Cardiac muscle cell (in vitro differentiated cells and primary cell): ENCODE results near the gene PPP4R1. TPM values are rescaled to one million over a fixed set of nuclear protein-coding genes. Genes with fewer than 3 reads are reported as not detected.

Source experiments
- DNase-seq, 2 donors: peaks; one replicate each; pipeline versions ENCODE4 v3.0.0 to v3.0.0-alpha.2; 2010 to 2017; ENCODE audit warnings: low read depth in 1 of 2, low spot score in 1 of 2
- H3K27ac ChIP-seq: fragments of 200-600 bp; sonication (generic); 2 replicates; pipeline ENCODE4 v1.5.1; 2016
- H3K27me3 ChIP-seq: fragments of 200-600 bp; sonication (generic); 2 replicates; pipeline ENCODE4 v1.6.0; 2016; ENCODE audit warnings: control low read depth
- H3K36me3 ChIP-seq: fragments of 200-600 bp; sonication (generic); 2 replicates; pipeline ENCODE4 v1.5.1; 2016; ENCODE audit warnings: control low read depth
- H3K4me1 ChIP-seq: fragments of 200-600 bp; sonication (generic); 2 replicates; pipeline ENCODE4 v1.8.1; 2017; ENCODE audit warnings: low read depth, mild to moderate bottlenecking, mixed run types
- H3K4me3 ChIP-seq: fragments of 200-600 bp; sonication (generic); 2 replicates; pipeline ENCODE4 v1.5.1; 2016; ENCODE audit warnings: mild to moderate bottlenecking
- H3K9me3 ChIP-seq: fragments of 200-600 bp; sonication (generic); 2 replicates; pipeline ENCODE4 v1.5.1; 2017; ENCODE audit warnings: low read depth, mild to moderate bottlenecking, control low read depth
- CTCF ChIP-seq: IDR thresholded peaks from 2 replicates; pipeline ENCODE4 v1.5.1; 2012; ENCODE audit warnings: low read depth, mild to moderate bottlenecking, low read length
- polyA plus RNA-seq: library from polyadenylated mRNA; unstranded; fragments of >200 nt; fragmentation: Nextera tagmentation; extraction: Ambion mirVana; gene quantifications from 2 replicates; pipeline ENCODE4 v1.2.1, GENCODE V29; 2016
- total RNA-seq: library from RNA; depleted of rRNA; stranded (reverse); fragments of >200 nt; gene quantifications from 2 replicates; pipeline ENCODE4 v1.2.3, GENCODE V29; 2016

PPP4R1 gene
- total RNA-seq (58.7 and 75.1 TPM in 2 replicates), polyA plus RNA-seq (34.3 and 36.5 TPM in 2 replicates)

- Histone ChIP-seq H3K4me3 (peak within 1 kb of the TSS; percentile 96), H3K27ac (peak within 1 kb of the TSS; percentile 98), H3K27me3 (no peaks in the 10 kb centered on the region), H3K36me3 (no peaks in the 10 kb centered on the region), H3K9me3 (no peaks in the 10 kb centered on the region), H3K4me1 (peaks cover 14% of the 10 kb centered on the region)
- DNase-seq, result peak; percentile 77 to 89
- TF ChIP-seq CTCF, result no peak
Observed at GRCh38 chr18:9614401-9615279, at the start of gene PPP4R1. Gene PPP4R1 (minus strand): TSS chr18:9614559. CDS start chr18:9614484, 75 bp downstream.

GRCh38 chr18:9663377-9663776, 49.0 kb upstream of the PPP4R1 start:
- Histone ChIP-seq H3K4me1 (no peaks in the 10 kb centered on the region), H3K27ac (no peak overlapping the region), H3K36me3 (no peaks in the 10 kb centered on the region), H3K27me3 (no peaks in the 10 kb centered on the region), H3K4me3 (no peak overlapping the region), H3K9me3 (no peaks in the 10 kb centered on the region)
- no peak for DNase-seq
- TF ChIP-seq CTCF, result no peak

GRCh38 chr18:9661564-9661963, 47.2 kb upstream of the PPP4R1 start:
- Histone ChIP-seq H3K4me3 (no peak overlapping the region), H3K36me3 (no peaks in the 10 kb centered on the region), H3K9me3 (no peaks in the 10 kb centered on the region), H3K27me3 (no peaks in the 10 kb centered on the region), H3K4me1 (no peaks in the 10 kb centered on the region), H3K27ac (no peak overlapping the region)
- TF ChIP-seq CTCF, result peak; percentile 25
- peak in 1 of 2 donors; percentile 23 for DNase-seq

GRCh38 chr18:9659499-9660375, 45.4 kb upstream of the PPP4R1 start:
- no peak for DNase-seq
- H3K27ac ChIP-seq, result no peak overlapping the region
- H3K27me3 ChIP-seq, result no peaks in the 10 kb centered on the region
- TF ChIP-seq CTCF, result no peak
- no peak overlapping the region for H3K4me3 ChIP-seq
- no peaks in the 10 kb centered on the region for H3K9me3 ChIP-seq
- H3K4me1 ChIP-seq, result no peaks in the 10 kb centered on the region
- H3K36me3 ChIP-seq, result no peaks in the 10 kb centered on the region

GRCh38 chr18:9658087-9658641, 43.8 kb upstream of the PPP4R1 start:
- Histone ChIP-seq H3K27ac (no peak overlapping the region), H3K36me3 (no peaks in the 10 kb centered on the region), H3K4me1 (no peaks in the 10 kb centered on the region), H3K4me3 (no peak overlapping the region), H3K27me3 (no peaks in the 10 kb centered on the region), H3K9me3 (no peaks in the 10 kb centered on the region)
- TF ChIP-seq CTCF, result no peak
- DNase-seq, result no peak
